Mesenchymal stem cell (in vitro differentiated cells and primary cell): ENCODE results near the gene KRTAP3-1.
"Not testable (repeated sequence)": the region's sequence is repeated elsewhere in the genome, so short reads cannot be mapped to it uniquely, and the experiment has no call there.

Experiments used
- DNase-seq: peaks from one replicate; pipeline ENCODE4 v3.0.0-alpha.2; 2013
- H2AFZ ChIP-seq: one replicate; pipeline ENCODE4 v1.6.1; 2013; ENCODE audit warnings: low read depth, mild to moderate bottlenecking, control low read depth, inconsistent platforms, low read length, moderate library complexity
- H2AK5ac ChIP-seq: 2 replicates; pipeline ENCODE4 v1.6.1; 2013; ENCODE audit warnings: low read length, moderate library complexity, mild to moderate bottlenecking, inconsistent platforms; ENCODE audit not compliant: severe bottlenecking
- H2BK120ac ChIP-seq: one replicate; pipeline ENCODE4 v1.6.1; 2013; ENCODE audit warnings: low read depth, mild to moderate bottlenecking, inconsistent platforms, low read length, moderate library complexity
- H2BK12ac ChIP-seq, 2 experiments: one replicate each; pipeline ENCODE4 v1.6.1; 2013; ENCODE audit warnings: inconsistent platforms in 2 of 2, low read length in 2 of 2, mild to moderate bottlenecking in 2 of 2, moderate library complexity in 2 of 2, control low read depth in 1 of 2
- H2BK15ac ChIP-seq: one replicate; pipeline ENCODE4 v1.6.1; 2013; ENCODE audit warnings: mild to moderate bottlenecking, low read depth, inconsistent platforms; ENCODE audit not compliant: poor library complexity, severe bottlenecking
- H2BK5ac ChIP-seq: 2 replicates; pipeline ENCODE4 v1.6.1; 2013; ENCODE audit warnings: low read depth, mild to moderate bottlenecking, low read length, control low read depth, inconsistent platforms; ENCODE audit not compliant: poor library complexity, severe bottlenecking
- H3K14ac ChIP-seq, 2 experiments: one replicate each; pipeline ENCODE4 v1.6.1; 2013; ENCODE audit warnings: inconsistent platforms in 2 of 2, low read length in 2 of 2, control low read depth in 1 of 2, mild to moderate bottlenecking in 1 of 2, moderate library complexity in 1 of 2
- H3K18ac ChIP-seq, 2 experiments: one replicate each; pipeline ENCODE4 v1.6.1; 2013; ENCODE audit warnings: inconsistent platforms in 2 of 2, low read length in 2 of 2, control low read depth in 1 of 2, low read depth in 1 of 2, mild to moderate bottlenecking in 1 of 2
- H3K23ac ChIP-seq, 2 experiments: one replicate each; pipeline ENCODE4 v1.6.1; 2013; ENCODE audit warnings: inconsistent platforms in 2 of 2, low read length in 2 of 2, mild to moderate bottlenecking in 2 of 2, moderate library complexity in 2 of 2, control low read depth in 1 of 2
- H3K27ac ChIP-seq: 2 replicates; pipeline ENCODE4 v1.5.1; 2013; ENCODE audit warnings: mild to moderate bottlenecking, moderate library complexity, low read length, control low read depth, inconsistent platforms; ENCODE audit not compliant: poor library complexity, severe bottlenecking
- H3K27me3 ChIP-seq, 2 experiments: 2 replicates each; pipeline versions ENCODE4 v1.6.1 to v1.7.0; 2013; ENCODE audit warnings: low read length in 2 of 2, mild to moderate bottlenecking in 2 of 2, moderate library complexity in 2 of 2, control low read depth in 1 of 2, inconsistent platforms in 1 of 2; ENCODE audit not compliant: control insufficient read depth in 1 of 2, insufficient read depth in 1 of 2
- H3K36me3 ChIP-seq, 2 experiments: 2 replicates each; pipeline versions ENCODE4 v1.6.1 to v1.7.0; 2013; ENCODE audit warnings: low read length in 2 of 2, control low read depth in 1 of 2, inconsistent platforms in 1 of 2, low read depth in 1 of 2, mild to moderate bottlenecking in 1 of 2; ENCODE audit not compliant: insufficient read depth in 2 of 2, control insufficient read depth in 1 of 2
- H3K4ac ChIP-seq, 2 experiments: one replicate each; pipeline ENCODE4 v1.6.1; 2013; ENCODE audit warnings: inconsistent platforms in 2 of 2, low read length in 2 of 2, mild to moderate bottlenecking in 2 of 2, moderate library complexity in 2 of 2, control low read depth in 1 of 2, low read depth in 1 of 2
- H3K4me1 ChIP-seq: 2 replicates; pipeline ENCODE4 v1.6.1; 2013; ENCODE audit warnings: low read depth, low read length, control low read depth; ENCODE audit not compliant: control insufficient read depth, insufficient read depth
- H3K4me2 ChIP-seq: 2 replicates; pipeline ENCODE4 v1.6.1; 2013; ENCODE audit warnings: low read length, mild to moderate bottlenecking, inconsistent platforms; ENCODE audit not compliant: poor library complexity, severe bottlenecking
- H3K4me3 ChIP-seq, 2 experiments: 2 replicates each; pipeline versions ENCODE4 v1.5.1 to v1.7.0; 2013; ENCODE audit warnings: low read length in 2 of 2, mild to moderate bottlenecking in 2 of 2, control low read depth in 1 of 2, low read depth in 1 of 2; ENCODE audit not compliant: insufficient read depth in 1 of 2
- H3K79me1 ChIP-seq: replicated peaks from 2 replicates; pipeline ENCODE4 v1.6.1; 2013; ENCODE audit warnings: mild to moderate bottlenecking, control low read depth, low read length, inconsistent platforms; ENCODE audit not compliant: poor library complexity, severe bottlenecking
- H3K9ac ChIP-seq: 2 replicates; pipeline ENCODE4 v1.7.0; 2013; ENCODE audit warnings: mild to moderate bottlenecking, low read length, moderate library complexity
- H3K9me3 ChIP-seq: 2 replicates; pipeline ENCODE4 v1.7.0; 2013; ENCODE audit warnings: mild to moderate bottlenecking, low read length; ENCODE audit not compliant: control insufficient read depth
- H4K8ac ChIP-seq: one replicate; pipeline ENCODE4 v1.6.1; 2013; ENCODE audit warnings: inconsistent platforms, mild to moderate bottlenecking, low read length, moderate library complexity
- H4K91ac ChIP-seq: one replicate; pipeline ENCODE4 v1.6.1; 2013; ENCODE audit warnings: mild to moderate bottlenecking, low read length, inconsistent platforms
- WGBS: methylation state at CpG from one replicate; pipeline ENCODE4 v1.1.7; 2013; ENCODE audit warnings: mixed read lengths; 5-methylcytosine and 5-hydroxymethylcytosine counted together

The KRTAP3-1 gene

DNA sequence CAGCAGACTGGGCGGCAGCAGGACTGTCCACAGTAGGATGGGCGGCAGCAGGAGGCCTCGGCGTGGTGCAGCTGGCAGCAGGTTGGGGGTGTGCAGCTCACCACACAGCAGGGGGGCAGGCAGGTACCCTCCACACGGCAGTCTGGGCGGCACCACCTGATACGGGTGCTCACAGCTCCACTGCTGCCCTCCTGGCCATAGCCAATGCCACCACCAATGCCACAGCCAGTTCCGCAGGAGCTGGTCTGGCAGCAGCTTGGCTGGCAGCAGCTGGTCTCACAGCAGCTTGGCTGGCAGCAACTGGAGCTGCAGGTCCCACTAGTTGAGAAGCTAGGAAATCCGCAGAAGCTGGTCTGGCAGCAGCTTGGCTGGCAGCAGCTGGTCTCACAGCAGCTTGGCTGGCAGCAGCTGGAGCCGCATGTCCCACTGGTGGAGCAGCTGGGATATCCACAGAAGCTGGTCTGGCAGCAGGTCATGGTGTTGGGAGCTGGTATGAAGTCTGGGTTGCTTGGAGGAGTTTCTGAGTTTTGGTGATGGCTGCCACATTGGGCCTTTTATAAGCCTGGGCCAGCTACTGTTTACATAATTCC lies 25.5 kb upstream of the KRTAP3-1 start, which contains the start of gene KRTAP1-3:
KRTAP1-3 (minus strand) TSS at position 529 of the 590 bp plus-strand sequence; CDS start at position 476, 53 bp downstream.
- not testable (repeated sequence) for H3K4me2 ChIP-seq, H3K4ac ChIP-seq
- 89% methylated on average over 5 of the region's 10 CpGs for WGBS

DNA sequence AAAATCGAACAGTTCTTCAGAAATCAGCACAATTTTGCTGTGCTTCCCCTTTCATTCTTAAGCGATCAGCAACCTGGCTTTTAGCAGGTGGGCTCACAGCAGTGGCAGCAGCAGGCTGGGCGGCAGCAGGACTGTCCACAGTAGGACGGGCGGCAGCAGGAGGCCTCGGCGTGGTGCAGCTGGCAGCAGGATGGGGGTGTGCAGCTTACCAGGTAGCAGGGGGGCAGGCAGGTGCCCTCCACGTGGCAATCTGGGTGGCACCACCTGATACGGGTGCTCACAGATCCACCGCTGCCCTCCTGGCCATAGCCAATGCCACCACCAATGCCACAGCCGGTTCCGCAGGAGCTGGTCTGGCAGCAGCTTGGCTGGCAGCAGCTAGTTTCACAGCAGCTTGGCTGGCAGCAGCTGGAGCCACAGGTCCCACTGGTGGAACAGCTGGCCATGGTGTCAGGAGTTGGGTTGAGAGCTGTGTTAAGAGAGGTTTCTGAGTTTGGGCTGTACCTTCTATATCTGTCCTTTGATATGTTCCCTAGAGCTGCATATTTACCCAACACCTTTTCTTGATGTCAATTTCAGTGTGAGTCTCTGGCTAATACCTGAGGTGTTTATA lies 20.8 kb upstream of the KRTAP3-1 start, which contains the start of gene KRTAP1-4:
KRTAP1-4 (minus strand) TSS at position 563 of the 613 bp plus-strand sequence; CDS start at position 446, 117 bp downstream.
- no peak within 1 kb of the TSS for H3K27ac ChIP-seq
- H3K14ac ChIP-seq = peak within 1 kb of the TSS in 1 of 2 experiments; percentile 62
- H3K23ac ChIP-seq = no peak within 1 kb of the TSS
- no peak within 1 kb of the TSS for H3K9ac ChIP-seq
- no peaks in the 10 kb centered on the region for H3K9me3 ChIP-seq
- H4K91ac ChIP-seq = no peak within 1 kb of the TSS
- no peak within 1 kb of the TSS for H3K4me2 ChIP-seq
- no peak within 1 kb of the TSS for H4K8ac ChIP-seq
- peak within 1 kb of the TSS; percentile 70 for H2AK5ac ChIP-seq
- DNase-seq = no peak
- H3K4ac ChIP-seq = no peak within 1 kb of the TSS
- H2BK15ac ChIP-seq = no peak within 1 kb of the TSS
- WGBS = 83% methylated on average over 12 of the region's 12 CpGs
- peaks cover 5% of the 10 kb centered on the region for H3K4me1 ChIP-seq
- H2BK12ac ChIP-seq = no peak within 1 kb of the TSS
- H3K79me1 ChIP-seq = no peaks in the 10 kb centered on the region
- no peaks in the 10 kb centered on the region for H3K36me3 ChIP-seq
- H3K27me3 ChIP-seq = no peaks in the 10 kb centered on the region
- H2BK5ac ChIP-seq = no peak within 1 kb of the TSS
- no peak within 1 kb of the TSS for H2AFZ ChIP-seq
- H3K18ac ChIP-seq = no peak within 1 kb of the TSS
- H2BK120ac ChIP-seq = no peak within 1 kb of the TSS
- H3K4me3 ChIP-seq = no peak within 1 kb of the TSS

More for the DNA sequence above, 25.5 kb upstream of the KRTAP3-1 start, which contains the start of gene KRTAP1-3:
- H3K36me3 ChIP-seq, H2BK15ac ChIP-seq, H2BK120ac ChIP-seq, H3K4me3 ChIP-seq, H3K23ac ChIP-seq, H3K27ac ChIP-seq, H2AK5ac ChIP-seq, H3K27me3 ChIP-seq, H3K9ac ChIP-seq, H4K8ac ChIP-seq, H4K91ac ChIP-seq, H2BK5ac ChIP-seq, H2BK12ac ChIP-seq, DNase-seq, H2AFZ ChIP-seq, H3K9me3 ChIP-seq, H3K79me1 ChIP-seq, H3K4me1 ChIP-seq: not testable (repeated sequence)
- Histone ChIP-seq H3K14ac (peak within 1 kb of the TSS in 1 of 2 experiments; percentile 65), H3K18ac (peak within 1 kb of the TSS in 1 of 2 experiments; percentile 24)

DNA sequence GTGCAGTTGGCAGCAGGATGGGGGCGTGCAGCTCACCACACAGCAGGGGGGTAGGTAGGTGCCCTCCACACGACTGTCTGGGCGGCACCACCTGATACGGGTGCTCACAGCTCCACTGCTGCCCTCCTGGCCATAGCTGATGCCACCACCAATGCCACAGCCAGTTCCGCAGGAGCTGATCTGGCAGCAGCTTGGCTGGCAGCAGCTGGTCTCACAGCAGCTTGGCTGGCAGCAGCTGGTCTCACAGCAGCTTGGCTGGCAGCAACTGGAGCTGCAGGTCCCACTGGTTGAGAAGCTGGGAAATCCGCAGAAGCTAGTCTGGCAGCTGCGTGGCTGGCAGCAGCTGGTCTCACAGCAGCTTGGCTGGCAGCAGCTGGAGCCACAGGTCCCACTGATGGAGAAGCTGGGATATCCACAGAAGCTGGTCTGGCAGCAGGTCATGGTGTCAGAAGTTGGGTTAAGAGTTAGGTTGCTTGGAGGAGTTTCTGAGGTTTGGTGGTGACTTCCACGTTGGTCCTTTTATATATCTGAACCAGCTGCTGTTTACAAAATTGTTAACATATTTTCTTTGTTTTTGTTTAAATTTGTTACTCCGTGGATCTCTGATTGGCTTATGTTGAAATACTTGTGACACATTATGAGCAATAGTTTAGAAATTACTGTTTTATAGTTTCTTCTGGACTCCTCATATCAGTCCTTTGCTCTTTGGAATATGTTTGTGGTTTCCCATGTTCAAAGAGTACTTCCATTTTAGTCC lies 18.0 kb upstream of the KRTAP3-1 start, which contains the start of gene KRTAP1-5:
KRTAP1-5 (minus strand) TSS at position 494 of the 757 bp plus-strand sequence; CDS start at position 441, 53 bp downstream.
- H3K79me1 ChIP-seq = no peaks in the 10 kb centered on the region
- 97% methylated on average over 7 of the region's 9 CpGs for whole genome bisulfite sequencing

DNA sequence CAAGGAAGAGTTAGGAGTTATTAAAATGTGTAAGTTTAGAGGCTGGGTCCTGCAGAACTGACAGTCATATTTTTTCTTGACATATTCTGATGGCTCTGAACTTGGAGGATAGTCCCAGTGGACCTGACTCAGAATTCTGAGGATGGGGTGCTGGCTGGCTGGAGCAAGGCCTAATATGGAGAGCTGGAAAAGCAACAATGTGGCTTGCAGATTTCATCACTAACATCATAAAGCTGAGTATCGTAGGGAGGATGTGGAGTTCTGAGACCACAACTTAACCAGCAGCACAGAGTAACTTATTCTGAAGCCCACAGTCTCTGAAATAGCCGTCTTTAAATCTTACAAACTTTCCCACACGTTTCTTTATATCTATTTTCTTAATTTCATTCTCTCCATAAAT lies 15.8 kb upstream of the KRTAP3-1 start:
- Histone ChIP-seq H3K4me3 (no peak overlapping the region), H3K23ac (no peak overlapping the region), H3K79me1 (no peaks in the 10 kb centered on the region), H2BK15ac (no peak overlapping the region), H3K9me3 (no peaks in the 10 kb centered on the region), H2AK5ac (no peak overlapping the region), H3K4ac (no peak overlapping the region), H3K27me3 (no peaks in the 10 kb centered on the region), H3K4me2 (no peak overlapping the region), H2AFZ (no peak overlapping the region), H3K9ac (peak overlapping the region; percentile 7), H4K8ac (no peak overlapping the region), H2BK12ac (no peak overlapping the region), H4K91ac (no peak overlapping the region), H3K18ac (no peak overlapping the region), H3K4me1 (peaks cover 3% of the 10 kb centered on the region), H2BK120ac (no peak overlapping the region), H2BK5ac (no peak overlapping the region), H3K36me3 (no peaks in the 10 kb centered on the region), H3K27ac (no peak overlapping the region), H3K14ac (no peak overlapping the region)
- no peak for DNase-seq
- whole genome bisulfite sequencing = 72% methylated on average over 1 of the region's 3 CpGs

More for the DNA sequence above, 18.0 kb upstream of the KRTAP3-1 start, which contains the start of gene KRTAP1-5:
- Histone ChIP-seq H3K14ac (peak within 1 kb of the TSS in 1 of 2 experiments; percentile 87), H4K8ac (no peak within 1 kb of the TSS), H2BK5ac (no peak within 1 kb of the TSS), H2BK12ac (no peak within 1 kb of the TSS), H2AK5ac (no peak within 1 kb of the TSS), H3K4me1 (peaks cover 3% of the 10 kb centered on the region), H3K4me2 (no peak within 1 kb of the TSS), H3K4me3 (no peak within 1 kb of the TSS), H3K18ac (peak within 1 kb of the TSS in 1 of 2 experiments; percentile 68), H4K91ac (no peak within 1 kb of the TSS), H3K9me3 (no peaks in the 10 kb centered on the region), H3K27ac (no peak within 1 kb of the TSS), H3K9ac (peak within 1 kb of the TSS; percentile 13), H2AFZ (no peak within 1 kb of the TSS), H3K36me3 (no peaks in the 10 kb centered on the region), H2BK120ac (no peak within 1 kb of the TSS), H3K4ac (no peak within 1 kb of the TSS), H3K23ac (peak within 1 kb of the TSS in 1 of 2 experiments; percentile 77), H3K27me3 (no peaks in the 10 kb centered on the region), H2BK15ac (no peak within 1 kb of the TSS)
- DNase-seq = peak; percentile 30
